ENCODE measurements around the gene TRABD2B. TPM values are rescaled to one million over a fixed set of nuclear protein-coding genes. Genes with fewer than 3 reads are reported as not detected.

Gene TRABD2B
- total RNA-seq, 2 donors from 2014 or later, result 3.1 to 8.1 TPM

DNA sequence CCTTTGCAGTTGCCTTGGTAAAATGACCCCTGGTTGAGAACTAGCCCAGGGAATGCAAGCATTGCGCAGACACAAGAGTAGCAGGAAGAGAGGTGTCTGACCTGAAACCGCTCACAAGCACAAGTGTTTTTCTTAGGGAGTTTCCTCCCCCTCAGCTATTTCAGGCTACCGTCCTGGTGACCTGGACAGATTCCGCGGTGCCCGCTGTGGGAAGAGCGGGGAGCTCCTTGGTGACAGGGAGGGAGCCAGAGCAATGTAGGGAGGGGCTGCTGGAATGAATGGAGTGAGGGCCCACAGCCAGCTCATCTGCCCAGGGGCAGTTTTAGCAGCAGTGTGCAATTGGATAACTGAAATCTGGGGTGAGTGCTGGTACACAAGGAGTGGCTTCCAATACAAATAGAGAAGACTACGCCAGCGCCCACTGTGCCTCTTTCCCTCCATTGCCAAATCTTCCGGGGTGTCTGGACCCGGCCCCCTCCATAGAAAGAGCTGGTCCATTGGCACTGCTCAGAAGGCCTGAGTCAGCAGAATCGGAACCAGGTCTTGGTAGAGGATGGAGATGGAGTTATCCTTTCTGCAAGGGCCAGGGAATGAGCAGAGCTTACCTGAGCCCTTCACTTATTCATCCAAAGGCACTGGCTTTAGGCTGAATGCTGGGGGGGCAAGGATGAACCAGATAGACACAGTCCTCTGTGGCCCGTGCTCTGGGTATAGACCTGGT lies 82.8 kb downstream of the TRABD2B start:
- Histone ChIP-seq H3K36me3 (no peaks in the 10 kb centered on the region), H3K4me1 (peaks cover 0 to 26% of the 10 kb centered on the region in 2 donors), H3K27ac (no peak overlapping the region), H3K27me3 (no peaks in the 10 kb centered on the region), H3K9me3 (no peaks in the 10 kb centered on the region), H3K4me3 (no peak overlapping the region)
- DNase-seq (ENCODE audit: low spot score), result no peak
- no peak for TF ChIP-seq CTCF (IDR thresholded peaks at IDR 0.05)

- DNase-seq (ENCODE audit: low spot score), result no peak
- Histone ChIP-seq H3K4me1 (peaks cover 0 to 16% of the 10 kb centered on the region in 2 donors), H3K4me3 (no peak overlapping the region), H3K27me3 (no peaks in the 10 kb centered on the region), H3K9me3 (no peaks in the 10 kb centered on the region), H3K27ac (no peak overlapping the region), H3K36me3 (no peaks in the 10 kb centered on the region)
- TF ChIP-seq CTCF (IDR thresholded peaks at IDR 0.05), result no peak
These were observed 83.9 kb downstream of the TRABD2B start for GRCh38 chr1:47913225-47913823.

DNA sequence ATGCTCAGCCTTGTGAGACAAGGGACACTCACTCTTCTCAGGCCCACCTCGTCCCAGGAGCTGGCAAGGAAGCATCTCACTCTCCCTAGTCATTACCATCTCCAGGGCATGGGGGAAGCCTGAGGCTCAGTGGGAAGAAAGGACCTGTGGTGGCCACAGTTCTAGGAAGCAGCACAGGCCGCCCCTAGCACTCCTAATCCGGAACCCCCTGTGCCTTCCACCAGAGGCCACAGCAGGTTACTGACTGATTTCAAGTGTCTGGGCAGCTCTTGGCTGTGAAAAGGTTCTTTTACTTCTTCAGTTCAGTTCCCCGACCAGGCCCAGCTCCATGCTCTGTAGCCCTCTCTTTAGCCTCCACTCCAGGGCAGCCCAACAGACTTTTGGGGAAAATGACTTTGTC lies 84.4 kb downstream of the TRABD2B start:
- H3K36me3 ChIP-seq, result no peaks in the 10 kb centered on the region
- no peaks in the 10 kb centered on the region for H3K27me3 ChIP-seq
- H3K4me3 ChIP-seq, result no peak overlapping the region
- no peak for TF ChIP-seq CTCF (IDR thresholded peaks at IDR 0.05)
- no peak overlapping the region for H3K27ac ChIP-seq
- H3K4me1 ChIP-seq, result peaks cover 0 to 12% of the 10 kb centered on the region in 2 donors
- no peaks in the 10 kb centered on the region for H3K9me3 ChIP-seq
- DNase-seq (ENCODE audit: low spot score), result no peak

DNA sequence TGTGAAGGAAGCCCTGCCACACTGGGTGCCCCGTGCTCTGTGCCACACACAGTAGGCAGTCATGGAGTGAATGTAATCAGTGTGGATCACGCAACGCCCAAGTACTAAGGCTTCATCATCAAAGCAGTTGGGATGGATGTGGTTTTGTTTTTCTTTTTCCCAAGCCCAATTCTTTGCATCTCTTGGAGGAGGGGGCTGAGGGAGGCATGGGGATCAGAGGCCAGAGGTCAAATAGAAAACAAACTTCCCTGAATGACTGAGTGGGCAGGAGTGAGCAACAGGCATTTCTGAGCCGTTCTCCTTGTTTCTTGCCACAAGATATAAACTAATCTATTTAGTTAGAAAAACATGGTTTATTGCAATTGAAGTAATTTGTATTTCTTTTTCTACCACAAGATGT lies 85.3 kb downstream of the TRABD2B start:
- H3K27ac ChIP-seq, result no peak overlapping the region
- no peaks in the 10 kb centered on the region for H3K36me3 ChIP-seq
- no peak for TF ChIP-seq CTCF (IDR thresholded peaks at IDR 0.05)
- H3K4me1 ChIP-seq, result peaks cover 0 to 12% of the 10 kb centered on the region in 2 donors
- H3K4me3 ChIP-seq, result no peak overlapping the region
- H3K27me3 ChIP-seq, result no peaks in the 10 kb centered on the region
- DNase-seq (ENCODE audit: low spot score), result no peak
- no peaks in the 10 kb centered on the region for H3K9me3 ChIP-seq

GRCh38 chr1:47911424-47911823 lies 85.8 kb downstream of the TRABD2B start:
- Histone ChIP-seq H3K9me3 (no peaks in the 10 kb centered on the region), H3K27ac (no peak overlapping the region), H3K4me1 (peaks cover 0 to 16% of the 10 kb centered on the region in 2 donors), H3K27me3 (no peaks in the 10 kb centered on the region), H3K36me3 (no peaks in the 10 kb centered on the region), H3K4me3 (no peak overlapping the region)
- DNase-seq (ENCODE audit: low spot score), result no peak
- no peak for TF ChIP-seq CTCF (IDR thresholded peaks at IDR 0.05)
